Measurements from ENCODE around the gene UGT1A10.

GRCh38 chr2:233668605-233669260 lies 32.5 kb downstream of the UGT1A10 start:
- TF ChIP-seq POLR2A (IDR thresholded peaks at IDR 0.05; ENCODE audit: low read depth, low read length) (no peak), CTCF (IDR thresholded peaks at IDR 0.05 in 2 of 3, conservative IDR thresholded peaks at IDR 0.05 in 1 of 3; ENCODE audit: control insufficient read depth in 2 of 3, extremely low read depth in 1 of 3, insufficient read depth in 1 of 3, low read depth in 3 of 3, low read length in 3 of 3) (no peak), EZH2 (IDR thresholded peaks at IDR 0.05; ENCODE audit: borderline replicate concordance, control insufficient read depth, low read depth, low read length) (no peak), POLR2AphosphoS5 (IDR thresholded peaks at IDR 0.05; ENCODE audit: low read length) (no peak), POLR2AphosphoS2 (IDR thresholded peaks at IDR 0.05; ENCODE audit: low read depth, low read length) (no peak), YY1 (IDR thresholded peaks at IDR 0.05; ENCODE audit: low read depth, low read length) (no peak), NFYA (IDR thresholded peaks at IDR 0.05; ENCODE audit: borderline replicate concordance, low read depth, low read length) (no peak), TCF7 (IDR thresholded peaks at IDR 0.05; ENCODE audit: borderline replicate concordance) (no peak), RCOR1 (conservative IDR thresholded peaks at IDR 0.05; ENCODE audit: low read depth, low read length) (no peak)

Data from GM12878 (cell line).